ENCODE measurements around the gene DGLUCY. TPM values are rescaled to one million over a fixed set of nuclear protein-coding genes. Genes with fewer than 3 reads are reported as not detected.

Gene DGLUCY
- polyA plus RNA-seq, 3 donors, result 54.9 to 88.4 (median 66.0) TPM

GRCh38 chr14:91211017-91211416, 97.1 kb downstream of the DGLUCY start:
- Mint-ChIP-seq H3K36me3 (peaks cover 83 to 97% of the 10 kb centered on the region in 2 donors), H3K27ac (no peak overlapping the region), H3K4me3 (no peak overlapping the region), H3K9me3 (peaks cover 0 to 3% (median 0%) of the 10 kb centered on the region in 7 donors), H3K4me1 (no peaks in the 10 kb centered on the region), H3K27me3 (ENCODE audit: low read depth in 3 of 3) (no peaks in the 10 kb centered on the region)
- H3K4me1 ChIP-seq (ENCODE audit: control insufficient read depth in 1 of 2, insufficient read depth in 2 of 2, low read length in 2 of 2), result no peaks in the 10 kb centered on the region
- H3K9me3 ChIP-seq (replicated peaks in 1 of 2; ENCODE audit: control insufficient read depth in 1 of 2, insufficient read depth in 1 of 2, low read length in 2 of 2), result no peaks in the 10 kb centered on the region
- intact Hi-C loops (cut with micrococcal nuclease), result no loop called here
- TF ChIP-seq CTCF (IDR thresholded peaks at IDR 0.05), result no peak
- H4K20me1 ChIP-seq (ENCODE audit: insufficient read depth, low read length), result no peaks in the 10 kb centered on the region
- no peaks in the 10 kb centered on the region for H3K79me2 ChIP-seq (ENCODE audit: insufficient read depth, low read length)
- DNase-seq, result no peak
- no CpG with 5 or more reads among the region's 2 CpGs for WGBS (ENCODE audit: insufficient coverage)
- H3K4me2 ChIP-seq (replicated peaks; ENCODE audit: extremely low read depth, low read length, poor library complexity, severe bottlenecking), result no peak overlapping the region
- peaks cover 74 to 97% of the 10 kb centered on the region in 2 donors for H3K36me3 ChIP-seq (replicated peaks in 1 of 2; ENCODE audit: control insufficient read depth in 1 of 2, insufficient read depth in 2 of 2, low read length in 2 of 2)
- H2AFZ ChIP-seq (ENCODE audit: insufficient read depth, low read depth, low read length, poor library complexity, severe bottlenecking), result no peak overlapping the region
- H3K27ac ChIP-seq (ENCODE audit: low read depth in 1 of 2, low read length in 2 of 2), result no peak overlapping the region
- H3K4me3 ChIP-seq (replicated peaks in 1 of 3; ENCODE audit: low read depth in 2 of 3, low read length in 3 of 3), result no peak overlapping the region
- no peak overlapping the region for H3K9ac ChIP-seq (ENCODE audit: insufficient read depth, low read length, poor library complexity, severe bottlenecking)
- no peaks in the 10 kb centered on the region for H3K27me3 ChIP-seq (ENCODE audit: control insufficient read depth in 2 of 2, insufficient read depth in 2 of 2, low read length in 2 of 2)

DNA sequence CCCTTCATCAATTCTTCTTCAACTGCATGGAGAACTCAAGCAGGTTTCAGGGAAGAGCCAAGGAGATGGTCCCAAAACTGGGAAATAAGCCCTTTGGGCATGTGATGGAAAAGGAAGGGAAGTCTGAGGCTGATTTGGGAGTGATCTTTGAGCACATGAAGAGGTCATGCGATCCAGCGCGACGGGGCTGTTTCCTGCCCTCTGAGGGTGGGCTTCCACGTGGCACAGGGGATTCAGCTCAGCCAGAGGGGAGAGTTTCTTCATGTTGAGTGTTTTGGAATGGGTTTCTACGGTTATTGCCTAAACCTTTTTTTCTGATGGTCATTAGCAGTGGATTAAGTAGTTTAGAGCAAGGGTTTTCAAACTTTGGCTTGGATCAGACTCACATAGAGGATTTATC, 100.4 kb downstream of the DGLUCY start:
- Mint-ChIP-seq H3K9me3 (peaks cover 0 to 3% (median 0%) of the 10 kb centered on the region in 7 donors), H3K27ac (peak overlapping the region in 2 of 7 donors; percentile 37 to 41), H3K4me3 (no peak overlapping the region), H3K4me1 (no peaks in the 10 kb centered on the region), H3K36me3 (peaks cover 79 to 96% of the 10 kb centered on the region in 2 donors), H3K27me3 (ENCODE audit: low read depth in 3 of 3) (peaks cover 0 to 1% (median 0%) of the 10 kb centered on the region in 3 donors)
- Histone ChIP-seq H3K9ac (ENCODE audit: insufficient read depth, low read length, poor library complexity, severe bottlenecking) (no peak overlapping the region), H3K27me3 (ENCODE audit: control insufficient read depth in 2 of 2, insufficient read depth in 2 of 2, low read length in 2 of 2) (no peaks in the 10 kb centered on the region), H3K36me3 (replicated peaks in 1 of 2; ENCODE audit: control insufficient read depth in 1 of 2, insufficient read depth in 2 of 2, low read length in 2 of 2) (peaks cover 73 to 96% of the 10 kb centered on the region in 2 donors), H3K9me3 (replicated peaks in 1 of 2; ENCODE audit: control insufficient read depth in 1 of 2, insufficient read depth in 1 of 2, low read length in 2 of 2) (no peaks in the 10 kb centered on the region), H4K20me1 (ENCODE audit: insufficient read depth, low read length) (no peaks in the 10 kb centered on the region), H2AFZ (ENCODE audit: insufficient read depth, low read depth, low read length, poor library complexity, severe bottlenecking) (no peak overlapping the region), H3K4me3 (replicated peaks in 1 of 3; ENCODE audit: low read depth in 2 of 3, low read length in 3 of 3) (no peak overlapping the region), H3K79me2 (ENCODE audit: insufficient read depth, low read length) (no peaks in the 10 kb centered on the region), H3K4me1 (ENCODE audit: control insufficient read depth in 1 of 2, insufficient read depth in 2 of 2, low read length in 2 of 2) (no peaks in the 10 kb centered on the region), H3K4me2 (replicated peaks; ENCODE audit: extremely low read depth, low read length, poor library complexity, severe bottlenecking) (no peak overlapping the region), H3K27ac (ENCODE audit: low read depth in 1 of 2, low read length in 2 of 2) (no peak overlapping the region)
- DNase-seq, result no peak
- intact Hi-C loops (cut with micrococcal nuclease), result no loop called here
- no peak for TF ChIP-seq CTCF (IDR thresholded peaks at IDR 0.05)
- no CpG with 5 or more reads among the region's 6 CpGs for WGBS (ENCODE audit: insufficient coverage)
